Glomerular endothelial cell (primary cell): ENCODE data around the gene ZCCHC7. TPM values are rescaled to one million over a fixed set of nuclear protein-coding genes. Genes with fewer than 3 reads are reported as not detected.
A peak's percentile ranks its signal among the peaks of the same experiment; 100 is the strongest.
"Not testable (repeated sequence)": the region's sequence is repeated elsewhere in the genome, so short reads cannot be mapped to it uniquely, and the experiment has no call there.

Source experiments
- DNase-seq: peaks from one replicate; pipeline ENCODE4 v3.0.0-alpha.2; 2011; ENCODE audit warnings: low read depth, low spot score; ENCODE audit errors: extremely low read depth
- total RNA-seq: library from RNA; depleted of rRNA; stranded (reverse); fragments of >200 nt; gene quantifications from 2 replicates; pipeline ENCODE4 v1.2.3, GENCODE V29; 2015

ZCCHC7 gene
- 10.2 and 20.5 TPM in 2 replicates for total RNA-seq

GRCh38 chr9:37119907-37120842 lies at the start of gene ZCCHC7:
Gene ZCCHC7, plus strand, starts transcription at chr9:37120574.
- DNase-seq: peak; percentile 73

- DNase-seq: not testable (repeated sequence)
Observed at GRCh38 chr9:37074790-37075189, 45.6 kb upstream of the ZCCHC7 start.

- peak; percentile 72 for DNase-seq
Observed at GRCh38 chr9:37079370-37080164, 40.8 kb upstream of the ZCCHC7 start.

GRCh38 chr9:37080165-37080628 lies 40.2 kb upstream of the ZCCHC7 start:
- DNase-seq: not testable (repeated sequence)

GRCh38 chr9:37081507-37081906 lies 38.9 kb upstream of the ZCCHC7 start:
- DNase-seq: not testable (repeated sequence)

- DNase-seq: no peak
Observed at GRCh38 chr9:37082214-37082765, 38.1 kb upstream of the ZCCHC7 start.

- DNase-seq: no peak
Observed at GRCh38 chr9:37083654-37084053, 36.7 kb upstream of the ZCCHC7 start.

GRCh38 chr9:37085233-37085632 lies 35.1 kb upstream of the ZCCHC7 start:
- no peak for DNase-seq

- DNase-seq: not testable (repeated sequence)
Observed at GRCh38 chr9:37092714-37093295, 27.6 kb upstream of the ZCCHC7 start.

GRCh38 chr9:37094751-37095150 lies 25.6 kb upstream of the ZCCHC7 start:
- DNase-seq: no peak

- no peak for DNase-seq
Observed at GRCh38 chr9:37096628-37097027, 23.7 kb upstream of the ZCCHC7 start.

GRCh38 chr9:37097294-37097693 lies 23.1 kb upstream of the ZCCHC7 start:
- no peak for DNase-seq

- DNase-seq: no peak
Observed at GRCh38 chr9:37100327-37100726, 20.0 kb upstream of the ZCCHC7 start.

- DNase-seq: no peak
Observed at GRCh38 chr9:37100741-37101140, 19.6 kb upstream of the ZCCHC7 start.

GRCh38 chr9:37102486-37102885 lies 17.9 kb upstream of the ZCCHC7 start:
- no peak for DNase-seq

- DNase-seq: no peak
Observed at GRCh38 chr9:37104183-37104889, 16.0 kb upstream of the ZCCHC7 start.

- DNase-seq: no peak
Observed at GRCh38 chr9:37105234-37105633, 15.1 kb upstream of the ZCCHC7 start.

GRCh38 chr9:37107701-37108100 lies 12.7 kb upstream of the ZCCHC7 start:
- no peak for DNase-seq

- not testable (repeated sequence) for DNase-seq
Observed at GRCh38 chr9:37114442-37114841, 5.9 kb upstream of the ZCCHC7 start.

- DNase-seq: no peak
Observed at GRCh38 chr9:37117956-37118355, 2.4 kb upstream of the ZCCHC7 start.
